Measurements from ENCODE around the gene MATN4. TPM values are rescaled to one million over a fixed set of nuclear protein-coding genes. Genes with fewer than 3 reads are reported as not detected.

The MATN4 gene
- total RNA-seq, 1 donor from 2014 or later: not detected

DNA sequence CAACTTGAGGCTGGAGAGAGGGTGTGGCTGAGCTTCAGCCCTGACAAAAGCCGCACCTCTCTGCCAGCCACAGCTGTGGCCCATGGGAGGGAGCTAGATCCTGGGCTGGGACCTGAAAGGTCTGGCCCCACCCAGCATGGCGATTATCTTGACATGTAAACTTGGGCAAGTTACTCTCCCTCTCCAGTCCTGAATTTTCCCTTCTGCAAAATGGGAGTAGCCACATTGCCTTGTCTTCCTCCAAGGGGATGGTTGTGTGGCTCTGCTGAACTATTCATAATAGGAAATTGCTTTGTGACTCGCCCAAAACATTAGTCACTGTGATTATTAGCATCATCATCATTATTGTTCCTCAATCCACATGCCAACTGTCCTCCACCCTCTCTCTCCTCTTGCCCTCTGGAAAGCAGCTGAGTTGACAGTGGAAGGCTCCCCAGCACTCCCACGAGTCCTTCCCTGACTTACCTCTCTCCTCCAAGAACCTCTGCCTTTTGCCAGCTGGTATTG, 24.5 kb downstream of the MATN4 start:
- TF ChIP-seq, protein P1, sequence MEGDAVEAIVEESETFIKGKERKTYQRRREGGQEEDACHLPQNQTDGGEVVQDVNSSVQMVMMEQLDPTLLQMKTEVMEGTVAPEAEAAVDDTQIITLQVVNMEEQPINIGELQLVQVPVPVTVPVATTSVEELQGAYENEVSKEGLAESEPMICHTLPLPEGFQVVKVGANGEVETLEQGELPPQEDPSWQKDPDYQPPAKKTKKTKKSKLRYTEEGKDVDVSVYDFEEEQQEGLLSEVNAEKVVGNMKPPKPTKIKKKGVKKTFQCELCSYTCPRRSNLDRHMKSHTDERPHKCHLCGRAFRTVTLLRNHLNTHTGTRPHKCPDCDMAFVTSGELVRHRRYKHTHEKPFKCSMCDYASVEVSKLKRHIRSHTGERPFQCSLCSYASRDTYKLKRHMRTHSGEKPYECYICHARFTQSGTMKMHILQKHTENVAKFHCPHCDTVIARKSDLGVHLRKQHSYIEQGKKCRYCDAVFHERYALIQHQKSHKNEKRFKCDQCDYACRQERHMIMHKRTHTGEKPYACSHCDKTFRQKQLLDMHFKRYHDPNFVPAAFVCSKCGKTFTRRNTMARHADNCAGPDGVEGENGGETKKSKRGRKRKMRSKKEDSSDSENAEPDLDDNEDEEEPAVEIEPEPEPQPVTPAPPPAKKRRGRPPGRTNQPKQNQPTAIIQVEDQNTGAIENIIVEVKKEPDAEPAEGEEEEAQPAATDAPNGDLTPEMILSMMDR (IDR thresholded peaks at IDR 0.05): no peak
- H3K27ac Mint-ChIP-seq: no peak overlapping the region
- H3K4me1 Mint-ChIP-seq: no peaks in the 10 kb centered on the region
- ChIA-PET POLR2A (no interaction called here), CTCF (interaction anchor here (1.2 kb wide), 1 partner anchor 10 kb away, joined by 4 read pairs; no protein-coding TSS in a partner anchor)
- H3K36me3 Mint-ChIP-seq (ENCODE audit: low read depth): no peaks in the 10 kb centered on the region
- no peaks in the 10 kb centered on the region for H3K9me3 Mint-ChIP-seq
- intact Hi-C loops (cut with micrococcal nuclease): no loop called here
- DNase-seq (no peak), ATAC-seq (ENCODE audit: low read depth) (no peak)
- H3K4me3 Mint-ChIP-seq: no peak overlapping the region
- H3K27me3 Mint-ChIP-seq: peaks cover 40% of the 10 kb centered on the region

DNA sequence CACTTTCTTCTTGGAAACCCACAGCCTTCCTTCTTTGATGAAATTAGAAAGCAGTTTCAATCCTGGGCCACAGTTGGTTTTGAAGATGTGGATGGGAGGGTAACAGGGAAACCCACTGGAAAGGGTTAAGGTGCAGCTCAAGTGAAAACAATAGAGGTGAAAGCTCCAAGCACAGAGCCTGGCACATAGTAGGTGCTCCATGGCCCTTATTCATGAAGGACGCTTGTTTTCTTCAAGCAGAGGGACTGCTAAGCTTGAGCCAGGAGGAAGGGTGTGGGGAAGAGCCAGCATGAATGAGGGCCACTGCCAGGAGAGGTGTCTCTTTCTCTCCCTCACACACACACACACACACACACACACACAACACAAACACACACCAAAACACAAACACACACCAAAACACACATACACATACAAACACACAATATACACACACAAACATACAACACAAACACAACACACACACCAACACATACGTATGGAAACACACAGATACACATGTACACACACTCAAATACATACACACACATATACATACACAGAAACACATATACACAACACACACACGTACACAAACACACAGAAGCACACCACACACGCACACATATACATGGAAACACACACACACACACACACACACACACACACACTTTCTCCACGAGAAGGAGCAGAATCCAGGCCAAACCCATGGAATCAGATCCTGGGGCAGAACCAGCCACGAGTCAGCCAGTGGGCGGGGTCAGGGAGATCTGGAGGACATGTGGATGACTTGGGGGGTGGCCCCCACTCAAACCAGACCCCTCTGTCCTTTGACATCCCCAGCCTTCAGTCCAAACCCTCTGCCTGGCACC, 25.2 kb downstream of the MATN4 start:
- H3K4me1 Mint-ChIP-seq: no peaks in the 10 kb centered on the region
- no peak for ATAC-seq (ENCODE audit: low read depth)
- DNase-seq: no peak
- no peaks in the 10 kb centered on the region for H3K9me3 Mint-ChIP-seq
- CTCF ChIA-PET: no interaction called here
- peaks cover 37% of the 10 kb centered on the region for H3K27me3 Mint-ChIP-seq
- intact Hi-C loops (cut with micrococcal nuclease): no loop called here
- no peak overlapping the region for H3K27ac Mint-ChIP-seq
- H3K4me3 Mint-ChIP-seq: no peak overlapping the region
- TF ChIP-seq, protein P1 (IDR thresholded peaks at IDR 0.05): no peak
- no peaks in the 10 kb centered on the region for H3K36me3 Mint-ChIP-seq (ENCODE audit: low read depth)
- POLR2A ChIA-PET: no interaction called here

DNA sequence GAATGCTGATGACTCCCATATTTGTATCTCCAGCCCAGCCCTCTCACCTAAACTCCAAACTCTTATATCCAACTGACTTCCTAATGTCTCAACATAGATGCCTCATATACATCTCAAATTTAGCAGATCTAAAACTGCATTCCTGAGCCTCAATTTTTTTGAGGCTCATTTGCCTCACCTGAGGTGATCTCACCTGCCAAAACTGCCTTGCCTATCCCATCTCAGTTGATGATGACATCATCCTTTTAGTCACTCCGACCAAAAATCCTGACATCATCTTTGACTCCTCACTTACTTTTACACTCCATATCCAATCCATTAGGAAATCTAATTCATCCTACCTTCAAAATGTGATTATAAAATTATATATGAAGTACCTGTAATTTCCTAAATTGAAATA, 28.1 kb downstream of the MATN4 start:
- Mint-ChIP-seq H3K9me3 (no peaks in the 10 kb centered on the region), H3K27ac (no peak overlapping the region), H3K4me1 (no peaks in the 10 kb centered on the region), H3K36me3 (ENCODE audit: low read depth) (no peaks in the 10 kb centered on the region), H3K4me3 (no peak overlapping the region), H3K27me3 (peaks cover 39% of the 10 kb centered on the region)
- DNase-seq (no peak), ATAC-seq (ENCODE audit: low read depth) (no peak)
- CTCF ChIA-PET: no interaction called here
- intact Hi-C loops (cut with micrococcal nuclease): no loop called here
- TF ChIP-seq, protein P1 (IDR thresholded peaks at IDR 0.05): no peak
- POLR2A ChIA-PET: no interaction called here

DNA sequence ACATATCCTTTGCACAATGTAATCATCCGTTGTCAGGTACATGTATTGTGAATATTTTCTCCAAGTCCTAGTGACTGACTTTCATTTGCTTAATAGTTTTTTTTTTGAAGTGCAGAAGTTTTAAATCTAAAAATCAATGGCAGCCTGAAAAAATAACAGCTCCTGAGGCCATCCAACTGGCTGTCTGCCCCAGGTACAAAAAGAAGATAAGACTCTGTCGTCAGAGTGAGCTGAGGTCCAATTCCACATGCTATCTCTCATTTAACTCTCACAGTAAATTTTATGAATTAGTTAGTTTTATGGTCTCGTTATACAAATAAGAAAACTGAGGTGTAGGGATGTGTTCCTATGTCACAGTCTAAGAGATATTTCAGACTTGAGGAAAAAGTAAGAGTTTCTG, 32.8 kb downstream of the MATN4 start:
- intact Hi-C loops (cut with micrococcal nuclease): no loop called here

DNA sequence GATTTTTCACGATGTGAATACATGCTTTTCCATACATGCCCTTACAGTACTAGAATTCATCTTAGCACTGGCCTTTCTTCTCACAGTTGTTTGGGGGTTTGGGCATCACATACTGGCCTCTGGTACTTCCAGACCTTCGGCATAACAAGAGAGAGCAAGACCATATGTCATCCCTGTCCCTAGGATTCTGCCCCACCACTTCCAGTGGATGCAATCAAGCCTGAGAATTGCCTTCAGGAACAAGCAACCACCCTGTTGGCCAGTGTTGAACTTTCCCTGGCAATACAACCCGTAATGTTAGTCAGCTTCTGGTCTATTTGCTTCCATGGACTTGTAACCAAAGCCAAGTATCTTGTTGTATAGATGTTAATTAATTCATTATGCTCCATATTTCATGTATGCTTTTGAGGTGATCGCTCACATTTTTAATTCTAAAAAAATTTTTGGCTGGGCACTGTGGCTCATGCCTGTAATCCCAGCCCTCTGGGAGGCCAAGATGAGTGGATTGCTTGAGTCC, 38.3 kb downstream of the MATN4 start:
- ChIA-PET CTCF (no interaction called here), POLR2A (no interaction called here)
- H3K27me3 Mint-ChIP-seq: peaks cover 36% of the 10 kb centered on the region
- DNase-seq (no peak), ATAC-seq (ENCODE audit: low read depth) (no peak)
- H3K4me1 Mint-ChIP-seq: no peaks in the 10 kb centered on the region
- TF ChIP-seq, protein P1 (IDR thresholded peaks at IDR 0.05): no peak
- no peaks in the 10 kb centered on the region for H3K9me3 Mint-ChIP-seq
- H3K4me3 Mint-ChIP-seq: no peak overlapping the region
- intact Hi-C loops (cut with micrococcal nuclease): no loop called here
- no peak overlapping the region for H3K27ac Mint-ChIP-seq
- no peaks in the 10 kb centered on the region for H3K36me3 Mint-ChIP-seq (ENCODE audit: low read depth)

More for the DNA sequence above, 32.8 kb downstream of the MATN4 start:
- Mint-ChIP-seq H3K27ac (no peak overlapping the region), H3K27me3 (peaks cover 42% of the 10 kb centered on the region), H3K9me3 (no peaks in the 10 kb centered on the region), H3K4me1 (no peaks in the 10 kb centered on the region), H3K4me3 (no peak overlapping the region), H3K36me3 (ENCODE audit: low read depth) (no peaks in the 10 kb centered on the region)
- ATAC-seq (ENCODE audit: low read depth): no peak
- TF ChIP-seq, protein P1 (IDR thresholded peaks at IDR 0.05): no peak
- ChIA-PET POLR2A (no interaction called here), CTCF (no interaction called here)
- DNase-seq: no peak
